H1 (cell line): Measurements from ENCODE around the gene CUL2. TPM values are rescaled to one million over a fixed set of nuclear protein-coding genes. Genes with fewer than 3 reads are reported as not detected.

Source experiments
- ASH2L ChIP-seq: fragments of 200-600, 300-600 bp; sonication (generic); IDR thresholded peaks from one replicate; pipeline ENCODE4 v1.7.1; 2017; ENCODE audit warnings: low read length
- CHD1 ChIP-seq: IDR thresholded peaks from 2 replicates; pipeline ENCODE4 v1.6.1; 2012; ENCODE audit warnings: low read depth, low read length, improper control_type of control experiment
- CHD2 ChIP-seq: IDR thresholded peaks from 2 replicates; pipeline ENCODE4 v1.6.1; 2012; ENCODE audit warnings: low read length, improper control_type of control experiment
- CHD7 ChIP-seq: fragments of 300-600 bp; sonication (generic); IDR thresholded peaks from 2 replicates; pipeline ENCODE4 v1.7.1; 2012; ENCODE audit warnings: low read length, moderate library complexity, mild to moderate bottlenecking, inconsistent platforms; ENCODE audit not compliant: insufficient replicate concordance
- CREB1 ChIP-seq: IDR thresholded peaks from 2 replicates; pipeline ENCODE4 v1.6.1; 2012; ENCODE audit warnings: inconsistent platforms
- FOSL1 ChIP-seq: IDR thresholded peaks from 2 replicates; pipeline ENCODE4 v1.6.1; 2011; ENCODE audit warnings: mild to moderate bottlenecking, low read depth, low read length, moderate library complexity; ENCODE audit not compliant: insufficient read depth
- MAX ChIP-seq: IDR thresholded peaks from 2 replicates; pipeline ENCODE4 v1.6.1; 2012; ENCODE audit warnings: inconsistent platforms
- RXRA ChIP-seq: IDR thresholded peaks from 2 replicates; pipeline ENCODE4 v1.6.1; 2011; ENCODE audit warnings: low read depth, mild to moderate bottlenecking, low read length, moderate library complexity; ENCODE audit not compliant: insufficient read depth
- SIRT6 ChIP-seq: IDR thresholded peaks from one replicate; pipeline ENCODE4 v1.7.1; 2012; ENCODE audit warnings: low read length, inconsistent platforms
- SP1 ChIP-seq: IDR thresholded peaks from 2 replicates; pipeline ENCODE4 v1.6.1; 2011; ENCODE audit warnings: low read depth, low read length
- SP2 ChIP-seq: IDR thresholded peaks from 2 replicates; pipeline ENCODE4 v1.6.1; 2012; ENCODE audit warnings: mild to moderate bottlenecking, low read length, inconsistent platforms
- TEAD4 ChIP-seq: IDR thresholded peaks from 2 replicates; pipeline ENCODE4 v1.6.1; 2012; ENCODE audit warnings: low read depth, low read length, inconsistent platforms, mixed read lengths
- polyA plus RNA-seq, 7 experiments: library from polyadenylated mRNA; depleted of rRNA in 3 of 7; stranded (reverse) in 5 of 7; unstranded in 2 of 7; fragments of >200 nt in 5 of 7; fragments of 200-250 nt in 2 of 7; gene quantifications; 1 replicate in 5 of 7; 2 replicates in 1 of 7; 4 replicates in 1 of 7; pipeline versions ENCODE4 v1.2.1 to v1.2.3, GENCODE V29; 2011 to 2013; ENCODE audit warnings: missing spikeins in 2 of 7, mixed read lengths in 2 of 7
- total RNA-seq: library from RNA; stranded (reverse); fragmentation: NEBNext Ultra II Directional; extraction: Animal tissue kit (Norgen Biotek cat#: 25700); gene quantifications from 2 replicates; pipeline ENCODE4 v1.2.1, GENCODE V29; 2021

Gene CUL2
- total and polyA plus RNA-seq, 2 of the 8 experiments (the other 6 are each of a cell fraction or from before 2014, with no cell fraction given): 10.2 to 43.1 TPM

GRCh38 chr10:35126530-35127288 lies 36.6 kb upstream of the CUL2 start, which contains the start of gene CREM (continued):
- TF ChIP-seq CHD1: no peak
- no peak for TF ChIP-seq FOSL1
- no peak for TF ChIP-seq SIRT6
- no peak for TF ChIP-seq SP2
- peak; percentile 90 for TF ChIP-seq ASH2L
- TF ChIP-seq MAX: peak; percentile 83
- TF ChIP-seq TEAD4: no peak; the same call in 1 of the 2 replicates
- TF ChIP-seq CHD7: no peak
- no peak for TF ChIP-seq CHD2
- no peak for TF ChIP-seq SP1
- TF ChIP-seq RXRA: 0 out of 2 replicates have a peak, but pooled peaks have one; percentile 63
- TF ChIP-seq CREB1: peak; percentile 97
